NCI-H524 treated with DMSO at 0.1 percent for 48 hours (cell line): ENCODE results near the gene OTC.
A peak's percentile ranks its signal among the peaks of the same experiment; 100 is the strongest.

Experiments used
- DNase-seq: peaks from one replicate; lab custom pipeline; 2025; lab: John Stamatoyannopoulos, UW

Gene OTC

DNA sequence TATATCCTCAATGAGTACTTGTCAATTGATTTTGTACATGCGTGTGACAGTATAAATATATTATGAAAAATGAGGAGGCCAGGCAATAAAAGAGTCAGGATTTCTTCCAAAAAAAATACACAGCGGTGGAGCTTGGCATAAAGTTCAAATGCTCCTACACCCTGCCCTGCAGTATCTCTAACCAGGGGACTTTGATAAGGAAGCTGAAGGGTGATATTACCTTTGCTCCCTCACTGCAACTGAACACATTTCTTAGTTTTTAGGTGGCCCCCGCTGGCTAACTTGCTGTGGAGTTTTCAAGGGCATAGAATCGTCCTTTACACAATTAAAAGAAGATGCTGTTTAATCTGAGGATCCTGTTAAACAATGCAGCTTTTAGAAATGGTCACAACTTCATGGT lies at the start of gene OTC:
Gene OTC, plus strand, starts transcription at position 243 of the 400 bp plus-strand sequence. Its CDS starts 93 bp downstream, at position 336.
- DNase-seq: no peak

DNA sequence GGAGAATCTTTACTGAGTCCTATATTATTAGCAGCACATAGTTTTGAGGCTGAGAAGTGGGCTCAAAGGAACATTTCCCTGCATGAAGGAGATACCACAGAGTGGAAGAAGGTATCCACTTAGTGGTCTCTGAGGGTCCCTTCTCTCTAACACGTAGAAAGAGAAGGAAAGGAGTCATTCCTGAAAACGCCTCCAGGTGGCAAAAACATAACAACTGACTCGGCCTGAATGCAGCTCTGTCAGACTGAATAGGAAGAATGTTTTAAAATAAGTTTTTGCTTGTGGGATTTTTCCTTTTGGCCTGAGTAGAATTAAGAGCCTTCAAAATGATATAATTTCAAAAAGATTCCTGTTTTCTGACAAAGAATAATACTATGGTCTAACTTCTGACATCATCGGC lies 48.4 kb upstream of the OTC start:
- no peak for DNase-seq

GRCh38 chrX:38305971-38306370 lies 46.4 kb upstream of the OTC start:
- no peak for DNase-seq

DNA sequence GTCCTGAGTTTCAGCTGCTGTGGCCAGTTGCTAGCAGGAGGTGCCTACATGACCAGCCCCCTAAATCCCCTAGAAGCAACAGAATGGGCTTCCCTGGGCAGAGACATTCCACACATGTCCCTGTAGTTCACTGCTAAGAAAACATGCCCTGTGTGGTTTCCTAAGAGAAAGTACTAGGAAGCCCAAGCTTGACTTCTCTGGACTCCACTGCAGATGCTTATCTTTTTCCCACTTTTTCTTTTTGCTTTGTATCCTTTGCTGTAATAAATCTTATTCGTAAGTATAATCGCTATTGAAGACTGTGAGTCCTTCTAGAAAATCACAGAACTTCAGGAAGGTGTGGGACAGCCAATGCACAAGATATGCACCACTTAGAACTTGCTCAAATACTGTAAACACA lies 40.7 kb upstream of the OTC start:
- no peak for DNase-seq

DNA sequence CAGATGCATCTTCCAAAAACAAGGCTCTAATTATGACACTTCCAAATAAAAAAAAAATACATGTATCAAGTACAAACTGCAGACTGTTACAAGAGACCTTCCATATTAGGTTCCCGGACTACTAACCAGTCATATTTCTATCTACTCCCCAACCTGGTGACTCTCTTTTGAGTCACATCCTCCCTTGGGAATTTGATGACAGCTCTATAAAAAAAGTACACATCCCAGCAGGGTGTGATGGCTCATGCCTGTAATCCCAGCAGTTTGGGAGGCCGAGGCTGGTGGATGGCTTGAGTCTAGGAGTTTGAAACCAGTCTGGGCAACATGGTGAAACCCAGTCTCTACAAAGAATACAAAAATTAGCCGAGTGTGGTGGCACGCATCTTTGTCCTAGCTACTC lies 40.0 kb upstream of the OTC start:
- DNase-seq: no peak

GRCh38 chrX:38313190-38313589 lies 39.2 kb upstream of the OTC start:
- no peak for DNase-seq

- no peak for DNase-seq
Measured at GRCh38 chrX:38315186-38315585, 37.2 kb upstream of the OTC start.

GRCh38 chrX:38318196-38318595 lies 34.2 kb upstream of the OTC start:
- DNase-seq: no peak

DNA sequence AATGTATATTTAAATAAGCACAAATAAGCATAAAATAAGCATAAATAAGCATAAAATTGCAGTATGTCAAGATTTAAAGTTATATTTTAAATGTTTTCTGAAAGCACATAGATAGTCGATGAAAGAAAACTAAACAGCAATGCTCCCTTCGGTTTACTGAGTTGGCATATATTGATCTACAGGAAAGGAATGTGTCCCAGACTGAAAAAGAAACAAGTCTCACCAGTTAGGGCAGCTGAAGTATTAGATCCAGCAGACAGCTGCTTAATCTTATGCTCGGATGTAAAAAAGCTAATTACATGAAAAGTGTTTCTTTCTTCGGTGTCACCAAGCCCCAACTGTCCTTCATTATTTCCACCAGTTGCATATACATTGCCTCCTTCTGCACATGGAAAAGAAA lies 33.8 kb upstream of the OTC start:
- no peak for DNase-seq

GRCh38 chrX:38320819-38321218 lies 31.6 kb upstream of the OTC start:
- DNase-seq: no peak

DNA sequence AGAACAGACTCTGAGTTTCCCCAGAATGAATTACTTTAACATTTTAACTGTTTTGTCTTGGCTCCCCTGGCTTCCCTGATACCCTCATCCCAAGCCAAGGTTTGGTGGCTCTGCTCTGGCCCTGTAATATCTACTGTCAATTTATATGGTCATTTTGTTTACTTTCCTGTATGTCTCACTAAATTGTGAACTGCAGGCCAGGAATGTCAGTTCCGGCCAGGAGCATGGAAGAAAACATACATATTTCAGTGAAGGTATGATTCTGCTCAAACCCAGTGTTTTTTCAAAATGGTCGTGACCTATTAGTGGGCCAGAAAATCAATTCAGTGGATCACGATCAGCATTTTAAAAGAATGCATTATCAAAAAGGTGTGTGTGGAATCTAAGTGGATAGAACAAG lies 26.3 kb upstream of the OTC start:
- DNase-seq: no peak

DNA sequence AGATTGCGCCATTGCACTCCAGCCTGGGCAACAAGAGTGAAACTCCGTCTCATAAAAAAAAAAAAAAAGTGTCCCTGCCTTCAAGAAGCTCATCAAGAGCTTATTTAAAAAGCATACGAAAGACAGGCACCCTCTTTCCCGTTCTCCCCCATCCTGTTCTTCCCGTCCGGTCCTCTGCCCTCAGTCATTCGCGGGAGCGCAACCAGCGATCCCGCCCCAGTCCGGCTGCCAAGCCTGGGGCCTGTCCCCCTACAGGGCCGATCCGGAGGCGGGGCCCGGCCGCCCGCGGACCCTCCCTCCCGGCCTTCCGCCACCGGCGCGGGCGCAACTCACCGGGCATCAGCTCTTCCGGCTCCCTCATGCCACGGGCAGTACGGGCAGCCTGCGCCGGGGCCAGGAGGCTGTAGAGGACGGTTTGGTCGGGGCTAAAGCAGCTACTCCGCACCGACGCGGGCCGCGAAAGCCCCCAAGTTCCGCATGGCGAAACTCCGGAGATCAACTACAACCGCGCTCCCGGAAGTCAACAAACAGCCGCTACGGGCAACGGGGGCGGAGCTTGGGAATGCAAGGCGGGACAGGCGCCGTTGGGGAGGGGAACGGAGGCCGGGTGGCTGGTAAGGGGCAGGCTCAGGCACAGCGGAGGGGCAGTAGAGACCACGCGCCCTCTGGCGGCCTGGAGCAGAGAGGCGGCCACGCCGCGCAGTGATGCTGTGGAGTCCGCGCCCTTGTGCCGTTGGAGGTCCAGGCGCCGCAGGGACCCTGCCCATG lies 25.2 kb upstream of the OTC start, which contains the start of gene RPGR:
Gene RPGR, minus strand, starts transcription at position 503 of the 768 bp plus-strand sequence. Its CDS starts 142 bp downstream, at position 361.
- peak; percentile 57 for DNase-seq

DNA sequence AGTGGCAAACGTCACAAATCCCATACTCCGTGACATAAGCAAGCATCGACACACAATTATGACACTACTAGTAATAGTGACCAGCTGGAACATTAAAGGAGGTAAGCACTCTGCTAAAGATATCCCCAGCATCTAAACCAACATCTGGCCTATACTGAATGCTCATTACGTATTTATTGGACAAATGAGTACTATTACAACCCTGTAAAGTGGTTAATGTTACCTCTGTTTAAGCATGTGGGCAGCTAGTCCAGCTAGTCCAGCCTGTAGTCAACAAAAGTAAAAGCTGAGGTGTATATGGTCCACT lies 24.7 kb upstream of the OTC start:
- DNase-seq: no peak

- DNase-seq: no peak
Measured at GRCh38 chrX:38332505-38332904, 19.9 kb upstream of the OTC start.

GRCh38 chrX:38335382-38335781 lies 17.0 kb upstream of the OTC start:
- DNase-seq: no peak

- DNase-seq: no peak
Measured at GRCh38 chrX:38336538-38337240, 15.7 kb upstream of the OTC start.

DNA sequence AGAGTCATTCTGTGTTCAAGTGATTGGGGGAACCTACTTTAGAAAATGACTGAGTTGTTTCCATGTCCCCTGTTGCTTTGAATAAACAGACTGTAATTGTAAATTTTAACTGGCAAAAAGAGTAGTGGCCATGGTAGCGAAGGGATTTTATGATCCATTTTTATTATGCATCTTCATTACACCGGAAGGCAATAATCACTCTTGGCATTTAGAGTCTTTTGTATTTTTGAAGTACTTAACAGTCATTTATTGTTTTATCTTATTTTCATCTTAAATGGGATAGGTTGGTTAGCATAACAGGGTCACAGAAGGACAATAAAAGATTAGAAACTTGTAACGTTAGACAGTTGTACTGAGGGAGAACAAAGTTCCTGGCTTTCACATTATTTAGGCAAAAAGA lies 11.0 kb upstream of the OTC start:
- DNase-seq: no peak

DNA sequence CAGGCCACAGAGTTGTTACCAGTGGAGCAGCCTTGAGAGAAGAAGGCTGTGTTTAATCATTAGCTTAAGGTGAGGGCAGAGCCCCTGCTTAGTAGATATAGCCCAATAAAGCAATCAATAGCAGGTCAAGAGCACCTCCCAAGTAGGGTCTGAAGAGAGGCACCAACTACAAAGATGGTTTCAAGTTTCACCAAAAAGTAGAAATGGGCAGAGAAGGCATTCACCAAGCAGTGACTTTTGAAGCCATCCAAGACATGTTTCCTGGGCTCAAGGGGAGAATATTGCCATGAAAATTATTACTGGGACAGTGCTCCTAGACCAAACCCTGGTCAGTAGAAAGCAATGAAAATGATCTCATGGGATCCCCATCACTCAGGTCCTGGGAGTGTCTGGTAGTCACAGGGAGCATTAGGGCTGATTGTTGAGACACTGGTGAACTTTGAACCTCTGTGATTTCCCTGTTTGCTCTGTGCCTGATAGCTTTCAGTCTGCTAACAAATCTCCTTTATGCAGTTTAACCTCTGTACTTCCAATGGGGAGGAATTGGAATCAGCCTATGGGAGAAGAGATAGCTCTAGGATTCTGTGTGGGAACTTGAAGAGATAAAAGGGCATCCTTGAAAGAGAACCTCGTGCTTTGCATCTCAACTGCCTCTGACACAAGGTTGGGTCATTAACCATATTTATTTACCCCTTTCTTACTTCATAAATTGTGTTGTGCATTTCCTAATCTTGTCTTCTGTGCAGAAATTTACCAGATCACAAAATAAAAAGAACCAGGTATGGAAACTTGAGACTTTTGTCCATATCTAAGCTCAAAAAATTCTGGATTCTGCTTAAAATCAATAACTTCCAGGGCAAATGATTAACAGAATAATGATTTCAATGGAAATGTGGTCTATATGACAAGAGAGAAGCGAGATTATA lies 9.3 kb upstream of the OTC start:
- DNase-seq: no peak

GRCh38 chrX:38346150-38346549 lies 6.3 kb upstream of the OTC start:
- DNase-seq: no peak

DNA sequence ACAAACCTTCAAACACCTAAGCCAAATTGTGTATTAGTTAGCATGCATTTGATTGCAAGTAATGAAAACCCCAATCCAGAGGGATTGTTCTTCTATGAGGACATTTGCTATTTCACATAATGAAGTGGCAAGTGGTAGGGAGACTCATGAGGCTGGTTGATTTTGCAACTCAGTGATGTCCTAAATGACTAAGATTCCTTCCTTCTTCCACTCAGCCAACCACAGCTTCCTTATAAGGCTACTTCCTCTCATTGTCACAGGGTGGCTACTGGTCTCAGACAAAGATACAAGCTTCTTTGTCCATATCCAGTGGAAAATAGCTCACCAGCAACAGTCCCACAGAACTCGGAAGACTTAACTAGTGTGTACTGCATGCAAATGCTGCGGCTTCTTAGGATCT lies 5.3 kb upstream of the OTC start:
- DNase-seq: no peak

- DNase-seq: no peak
Measured at GRCh38 chrX:38351346-38351745, 1.1 kb upstream of the OTC start.

DNA sequence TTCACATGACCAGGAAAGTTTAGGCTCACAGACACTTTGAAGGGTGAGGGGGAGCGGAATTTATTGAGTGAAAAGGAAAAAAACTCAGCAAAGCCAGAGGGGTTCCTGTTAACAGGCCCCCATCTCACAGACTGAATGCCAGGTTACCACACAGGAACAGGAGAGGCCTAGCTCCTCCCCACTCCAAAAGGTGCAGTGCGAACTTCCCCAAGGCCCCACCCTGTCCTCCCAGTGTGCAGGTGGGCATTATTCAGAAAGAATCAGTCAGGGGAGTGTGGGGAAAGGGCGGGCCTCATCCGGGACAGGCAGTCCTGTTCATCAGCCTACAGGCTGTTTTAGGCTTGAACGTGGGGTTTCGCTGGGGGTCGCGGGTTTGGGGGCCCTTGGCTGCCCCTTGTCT lies 4.0 kb downstream of the OTC start:
- no peak for DNase-seq
